Activated CD8-positive, alpha-beta memory T cell treated with anti-CD3 and anti-CD28 coated beads, Interleukin-2, amount 50 U/mL, for 24 hours (primary cell): ENCODE results near the gene P3H3.
"Not testable (repeated sequence)": the region's sequence is repeated elsewhere in the genome, so short reads cannot be mapped to it uniquely, and the experiment has no call there.

Experiments
- DNase-seq: peaks from one replicate; pipeline ENCODE4 v3.0.0-alpha.2; 2020; ENCODE audit errors: extremely low read depth

Gene P3H3

DNA sequence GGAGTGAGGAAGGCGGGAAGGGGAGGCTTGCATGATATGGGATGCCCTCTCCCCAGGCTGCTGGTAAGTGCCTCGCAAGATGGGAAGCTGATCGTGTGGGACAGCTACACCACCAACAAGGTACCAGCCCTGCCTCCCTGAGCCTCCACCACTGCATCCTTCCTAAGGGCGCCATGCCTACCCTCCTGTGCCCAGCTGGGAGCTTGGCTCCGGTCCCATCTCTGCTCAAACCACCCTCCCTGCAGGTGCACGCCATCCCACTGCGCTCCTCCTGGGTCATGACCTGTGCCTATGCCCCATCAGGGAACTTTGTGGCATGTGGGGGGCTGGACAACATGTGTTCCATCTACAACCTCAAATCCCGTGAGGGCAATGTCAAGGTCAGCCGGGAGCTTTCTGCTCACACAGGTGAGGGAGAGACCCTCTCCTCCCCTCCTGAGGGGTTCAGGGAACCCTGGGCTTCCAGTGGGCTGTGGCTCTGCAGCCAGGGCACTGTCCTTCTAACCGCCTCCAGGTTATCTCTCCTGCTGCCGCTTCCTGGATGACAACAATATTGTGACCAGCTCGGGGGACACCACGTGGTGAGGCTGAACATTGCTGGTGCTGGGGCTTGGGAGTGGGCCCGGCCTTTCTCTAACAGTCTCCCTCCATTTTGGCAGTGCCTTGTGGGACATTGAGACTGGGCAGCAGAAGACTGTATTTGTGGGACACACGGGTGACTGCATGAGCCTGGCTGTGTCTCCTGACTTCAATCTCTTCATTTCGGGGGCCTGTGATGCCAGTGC is 15.1 kb downstream of the P3H3 start:
- DNase-seq = no peak

GRCh38 chr12:6845395-6845794 is 17.2 kb downstream of the P3H3 start:
- DNase-seq = no peak

DNA sequence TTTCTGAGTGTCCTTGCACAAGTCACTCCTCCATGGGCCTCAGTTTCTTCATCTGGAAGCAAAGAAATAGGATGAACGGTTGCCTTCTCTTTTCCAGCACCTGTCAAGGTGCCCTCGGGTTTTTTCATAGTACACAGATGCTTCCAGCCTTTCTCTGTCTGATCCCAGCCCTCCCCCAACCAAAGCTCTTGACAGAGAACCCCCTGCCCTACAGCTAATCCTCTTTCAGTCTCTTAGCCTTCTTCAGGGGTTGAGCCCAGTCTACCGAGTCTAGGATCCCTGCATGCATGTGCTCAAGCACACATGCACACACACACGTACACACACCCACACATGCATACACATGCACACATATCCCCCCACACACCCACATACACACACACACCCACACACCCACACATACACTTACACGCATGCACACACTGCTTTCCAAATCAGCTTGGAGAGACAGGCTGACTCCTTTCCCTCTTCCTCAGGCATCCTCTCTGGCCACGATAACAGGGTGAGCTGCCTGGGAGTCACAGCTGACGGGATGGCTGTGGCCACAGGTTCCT is 18.2 kb downstream of the P3H3 start:
- DNase-seq = no peak

DNA sequence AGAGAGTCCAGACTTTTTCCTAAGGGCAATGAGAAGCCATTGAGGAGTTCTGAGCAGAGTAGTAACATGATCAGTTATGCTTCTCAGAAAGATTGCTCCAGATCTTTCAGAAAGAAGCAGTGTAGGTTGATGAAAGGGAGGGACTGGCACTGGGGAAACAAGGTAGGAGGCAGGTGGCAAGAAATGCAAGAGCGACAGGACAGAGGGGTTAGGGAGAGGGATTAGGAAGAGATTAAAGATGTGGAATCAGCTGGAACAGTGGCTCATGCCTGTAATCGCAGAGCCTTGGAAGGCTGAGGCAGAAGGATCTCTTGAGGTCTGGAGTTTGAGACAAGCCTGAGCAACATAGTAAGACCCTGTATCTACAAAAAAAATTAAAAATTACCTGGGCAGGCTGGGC is 19.5 kb downstream of the P3H3 start:
- no peak for DNase-seq

DNA sequence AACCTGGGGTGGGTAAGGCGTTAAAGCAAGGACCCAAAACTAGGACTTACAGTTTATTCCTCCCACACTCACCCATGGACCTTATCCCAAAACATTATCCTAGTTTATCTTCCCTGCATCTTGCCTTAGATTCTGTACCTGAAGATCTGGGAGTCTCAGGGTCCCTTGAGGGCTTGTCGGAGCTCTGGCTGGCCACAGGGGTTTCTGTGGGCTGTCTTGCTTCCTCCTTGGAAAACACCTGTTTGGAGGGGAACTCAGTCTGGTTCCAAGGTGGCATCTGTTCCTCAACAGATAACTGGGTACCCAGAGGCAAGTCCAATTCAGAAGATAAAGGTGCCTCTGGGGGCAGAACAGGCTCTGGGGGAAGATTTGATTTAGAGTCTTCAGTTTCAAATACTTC is 21.2 kb downstream of the P3H3 start:
- no peak for DNase-seq

DNA sequence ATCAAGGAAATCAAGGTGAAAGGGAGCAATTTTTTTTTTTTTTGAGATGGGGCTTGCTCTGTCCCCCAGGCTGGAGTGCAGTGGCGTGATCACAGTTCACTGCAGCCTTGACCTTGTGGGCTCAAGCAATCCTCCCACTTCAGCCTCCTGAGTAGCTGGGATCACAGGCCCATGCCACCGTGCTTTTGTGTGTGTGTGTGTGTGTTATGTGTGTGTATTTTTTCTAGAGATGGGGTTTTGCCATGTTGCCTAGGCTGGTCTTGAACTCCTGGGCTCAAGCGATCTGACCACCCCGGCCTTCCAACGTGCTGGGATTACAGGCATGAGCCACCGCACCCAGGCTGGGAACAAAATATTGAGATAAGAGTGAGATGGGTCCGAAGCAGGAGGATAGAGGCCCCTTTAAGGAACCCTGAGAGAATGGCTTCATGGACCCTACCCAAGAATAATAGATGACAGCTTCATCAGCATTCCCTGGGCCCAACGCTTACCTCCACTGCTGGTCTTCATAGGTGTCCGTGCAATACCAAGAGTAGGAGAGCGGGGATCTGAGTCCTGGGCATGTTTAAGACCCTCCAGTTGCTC is 21.9 kb downstream of the P3H3 start:
- no peak for DNase-seq

DNA sequence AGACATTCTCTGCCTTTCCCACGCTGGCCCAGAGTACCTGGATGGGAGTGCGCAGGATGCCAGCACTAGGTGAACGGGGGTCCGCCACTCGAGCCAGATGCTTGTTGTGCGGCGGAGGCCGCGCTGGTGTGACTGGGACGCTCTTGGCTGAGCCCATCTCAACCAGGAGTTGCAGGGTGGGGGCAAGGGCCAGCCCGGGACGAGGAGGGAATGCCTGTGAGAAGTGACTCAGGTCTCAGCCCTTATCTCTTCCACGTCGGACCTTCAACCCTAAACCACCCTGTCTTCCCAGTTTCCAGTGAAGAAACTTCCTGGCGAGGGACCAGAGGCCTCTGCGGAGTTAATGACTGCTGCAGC is 22.6 kb downstream of the P3H3 start:
- no peak for DNase-seq

DNA sequence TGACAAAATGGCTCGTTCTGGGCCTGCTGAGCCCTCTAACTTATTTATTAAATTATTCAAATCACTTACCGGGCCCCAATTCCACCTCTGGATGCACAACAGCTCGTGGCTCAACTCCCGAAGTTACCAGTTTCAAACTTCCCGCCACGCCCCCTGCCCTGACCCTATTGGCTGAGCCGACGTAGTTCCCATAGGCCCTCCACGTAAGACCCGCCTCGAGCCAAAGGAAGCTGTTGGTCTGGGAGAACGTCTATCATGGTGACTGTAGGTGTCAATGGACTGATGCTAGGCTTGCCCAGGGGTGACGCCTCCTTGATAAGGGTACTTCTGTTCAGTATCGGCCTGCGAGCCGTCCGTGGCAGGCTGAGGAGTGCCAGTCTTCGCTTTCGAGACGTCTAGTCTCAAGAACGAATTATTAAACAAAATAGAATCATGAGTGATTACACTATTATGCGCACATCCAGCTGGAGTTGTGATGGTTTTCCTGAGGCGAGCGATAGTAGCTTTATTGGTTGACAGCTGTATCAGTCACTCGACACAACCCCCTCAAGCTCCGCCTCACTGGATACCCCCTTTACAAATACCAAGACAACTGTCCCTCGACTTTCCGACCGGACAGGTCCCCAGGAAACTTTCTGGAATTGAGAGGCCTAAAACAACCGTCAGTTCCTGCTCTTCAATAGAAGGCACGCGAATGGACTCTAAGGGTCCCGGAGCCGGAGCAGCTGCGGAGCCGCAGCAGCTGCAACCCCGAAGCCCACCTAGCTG is 23.1 kb downstream of the P3H3 start, which contains the start of gene CDCA3:
Gene CDCA3 (minus strand): TSS at position 134 of the 768 bp plus-strand sequence. CDS start 334 bp downstream, outside the sequence.
- peak; percentile 83 for DNase-seq

GRCh38 chr12:6851921-6852650 is 23.9 kb downstream of the P3H3 start, which contains the start of gene USP5:
Gene USP5, plus strand, starts transcription at chr12:6852150. Its CDS starts 30 bp downstream, at chr12:6852180.
- peak; percentile 97 for DNase-seq

GRCh38 chr12:6852651-6853354 is 24.6 kb downstream of the P3H3 start:
- DNase-seq = no peak

GRCh38 chr12:6853626-6854025 is 25.4 kb downstream of the P3H3 start:
- no peak for DNase-seq

GRCh38 chr12:6854036-6854435 is 25.8 kb downstream of the P3H3 start:
- no peak for DNase-seq

- no peak for DNase-seq
These were observed 27.1 kb downstream of the P3H3 start for GRCh38 chr12:6855322-6855721.

GRCh38 chr12:6858799-6859198 is 30.6 kb downstream of the P3H3 start:
- no peak for DNase-seq

DNA sequence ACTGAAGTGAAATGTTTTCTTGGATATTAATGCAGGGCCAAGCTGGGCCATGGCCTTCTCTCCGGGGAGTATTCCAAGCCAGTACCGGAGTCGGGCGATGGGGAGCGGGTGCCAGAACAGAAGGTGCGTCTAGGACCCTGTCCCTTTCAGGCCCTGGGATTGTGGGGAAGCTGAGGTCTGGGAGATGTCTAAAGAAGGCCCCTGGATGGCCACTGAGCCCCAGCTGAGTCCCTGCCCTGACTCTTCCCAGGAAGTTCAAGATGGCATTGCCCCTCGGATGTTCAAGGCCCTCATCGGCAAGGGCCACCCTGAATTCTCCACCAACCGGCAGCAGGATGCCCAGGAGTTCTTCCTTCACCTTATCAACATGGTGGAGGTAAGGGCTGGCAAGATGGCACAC is 31.9 kb downstream of the P3H3 start:
- DNase-seq = no peak

DNA sequence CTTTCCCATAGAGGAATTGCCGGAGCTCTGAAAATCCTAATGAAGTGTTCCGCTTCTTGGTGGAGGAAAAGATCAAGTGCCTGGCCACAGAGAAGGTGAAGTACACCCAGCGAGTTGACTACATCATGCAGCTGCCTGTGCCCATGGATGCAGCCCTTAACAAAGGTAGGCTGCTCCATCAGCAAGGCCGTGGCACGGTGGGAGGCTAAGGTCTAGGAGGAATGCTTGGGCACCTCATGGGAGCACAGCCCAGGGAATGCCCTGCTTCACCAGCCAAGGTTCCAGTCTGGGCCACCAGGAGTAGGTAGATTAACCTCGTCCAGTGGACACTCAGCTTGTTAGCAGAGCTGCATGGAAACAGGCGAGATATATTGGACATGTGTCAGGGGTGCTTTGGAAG is 32.7 kb downstream of the P3H3 start:
- DNase-seq = no peak

- DNase-seq = no peak
These were observed 33.2 kb downstream of the P3H3 start for GRCh38 chr12:6861391-6861790.

- no peak for DNase-seq
These were observed 34.8 kb downstream of the P3H3 start for GRCh38 chr12:6863033-6863432.

DNA sequence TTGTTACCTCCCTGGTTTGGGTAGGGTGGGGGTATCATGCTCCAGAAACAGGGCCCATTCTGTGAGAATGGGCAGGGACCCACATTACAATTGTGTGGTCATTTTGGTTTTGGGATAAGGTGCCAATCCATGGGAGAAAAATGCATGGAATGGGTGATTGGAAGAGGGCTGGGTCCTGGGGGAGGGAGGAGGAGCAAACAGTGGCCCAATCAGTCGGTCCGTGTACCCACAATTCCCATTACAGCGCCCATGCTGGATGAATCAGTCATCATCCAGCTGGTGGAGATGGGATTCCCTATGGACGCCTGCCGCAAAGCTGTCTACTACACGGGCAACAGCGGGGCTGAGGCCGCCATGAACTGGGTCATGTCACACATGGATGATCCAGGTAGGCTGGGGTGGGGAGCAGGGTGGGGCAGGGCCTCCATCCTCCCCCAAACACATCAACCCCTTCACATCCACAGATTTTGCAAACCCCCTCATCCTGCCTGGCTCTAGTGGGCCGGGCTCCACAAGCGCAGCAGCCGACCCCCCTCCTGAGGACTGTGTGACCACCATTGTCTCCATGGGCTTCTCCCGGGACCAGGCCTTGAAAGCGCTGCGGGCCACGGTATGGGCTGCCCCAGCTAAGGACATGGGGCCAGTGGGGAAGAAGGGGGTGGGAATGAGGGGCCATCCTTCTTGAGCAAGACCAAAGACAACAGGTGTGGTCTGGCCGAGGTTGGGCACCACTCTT is 35.5 kb downstream of the P3H3 start:
- DNase-seq = no peak

DNA sequence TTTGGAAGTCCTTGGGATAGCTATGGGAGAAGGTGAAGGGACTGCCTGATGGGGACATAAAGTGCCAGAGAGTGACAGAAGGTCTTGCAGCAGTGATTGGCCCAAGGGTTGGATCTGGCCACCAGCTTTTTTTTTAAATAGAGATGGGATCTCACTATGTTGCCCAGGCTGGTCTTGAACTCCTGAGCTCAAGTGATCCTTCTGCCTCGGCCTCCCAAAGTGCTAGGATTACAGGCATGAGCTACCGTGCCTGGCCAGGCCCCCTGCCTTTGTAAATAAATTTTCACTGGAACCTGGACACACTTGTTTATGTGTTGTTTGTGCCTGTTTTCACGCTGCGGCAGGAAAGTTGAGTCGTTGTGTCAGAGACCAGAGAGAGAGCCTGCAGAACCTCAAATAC is 37.1 kb downstream of the P3H3 start:
- not testable (repeated sequence) for DNase-seq
